ENCODE measurements around the gene NKX1-2.

DNA sequence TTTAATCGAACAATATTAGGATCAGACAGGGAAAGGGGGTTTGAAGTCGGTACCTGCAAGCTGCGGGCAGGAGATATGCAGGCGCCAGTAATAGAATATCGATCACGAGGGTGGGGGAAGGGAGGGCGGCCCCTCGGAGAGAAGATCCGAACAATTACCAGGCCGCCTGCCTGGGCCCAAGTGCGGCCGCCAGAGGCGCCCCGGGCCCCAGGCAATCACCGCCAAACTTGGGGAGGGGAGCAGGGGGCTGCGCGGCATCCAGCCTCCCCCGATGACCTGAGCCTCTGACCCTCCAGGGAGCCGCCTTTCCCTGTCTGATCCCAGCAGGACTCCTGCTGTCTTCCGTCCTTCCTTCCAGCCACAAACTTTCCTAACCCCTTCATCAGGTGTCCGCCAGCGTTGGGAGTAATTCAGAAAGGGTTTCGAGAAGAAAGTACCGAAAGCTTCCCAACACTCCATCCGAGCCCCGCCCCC lies 1.1 kb downstream of the NKX1-2 start:
- no peak for TF ChIP-seq POLR2A (IDR thresholded peaks at IDR 0.05; ENCODE audit: extremely low read depth, insufficient read length)
- TF ChIP-seq, protein P1, sequence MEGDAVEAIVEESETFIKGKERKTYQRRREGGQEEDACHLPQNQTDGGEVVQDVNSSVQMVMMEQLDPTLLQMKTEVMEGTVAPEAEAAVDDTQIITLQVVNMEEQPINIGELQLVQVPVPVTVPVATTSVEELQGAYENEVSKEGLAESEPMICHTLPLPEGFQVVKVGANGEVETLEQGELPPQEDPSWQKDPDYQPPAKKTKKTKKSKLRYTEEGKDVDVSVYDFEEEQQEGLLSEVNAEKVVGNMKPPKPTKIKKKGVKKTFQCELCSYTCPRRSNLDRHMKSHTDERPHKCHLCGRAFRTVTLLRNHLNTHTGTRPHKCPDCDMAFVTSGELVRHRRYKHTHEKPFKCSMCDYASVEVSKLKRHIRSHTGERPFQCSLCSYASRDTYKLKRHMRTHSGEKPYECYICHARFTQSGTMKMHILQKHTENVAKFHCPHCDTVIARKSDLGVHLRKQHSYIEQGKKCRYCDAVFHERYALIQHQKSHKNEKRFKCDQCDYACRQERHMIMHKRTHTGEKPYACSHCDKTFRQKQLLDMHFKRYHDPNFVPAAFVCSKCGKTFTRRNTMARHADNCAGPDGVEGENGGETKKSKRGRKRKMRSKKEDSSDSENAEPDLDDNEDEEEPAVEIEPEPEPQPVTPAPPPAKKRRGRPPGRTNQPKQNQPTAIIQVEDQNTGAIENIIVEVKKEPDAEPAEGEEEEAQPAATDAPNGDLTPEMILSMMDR (IDR thresholded peaks at IDR 0.05; ENCODE audit: low read depth, low read length), result no peak
- TF ChIP-seq, protein P2, sequence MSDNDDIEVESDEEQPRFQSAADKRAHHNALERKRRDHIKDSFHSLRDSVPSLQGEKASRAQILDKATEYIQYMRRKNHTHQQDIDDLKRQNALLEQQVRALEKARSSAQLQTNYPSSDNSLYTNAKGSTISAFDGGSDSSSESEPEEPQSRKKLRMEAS (IDR thresholded peaks at IDR 0.05; ENCODE audit: low read depth, low read length), result no peak
